Measurements from ENCODE around the gene APOBR.

APOBR gene

GRCh38 chr16:28548306-28548802 lies 53.9 kb downstream of the APOBR start:
- no peak overlapping the region for H3K4me3 ChIP-seq (replicated peaks; ENCODE audit: low read depth, low read length)
- no peak for DNase-seq (ENCODE audit: extremely low read depth, low read depth)
- TF ChIP-seq, protein P1, sequence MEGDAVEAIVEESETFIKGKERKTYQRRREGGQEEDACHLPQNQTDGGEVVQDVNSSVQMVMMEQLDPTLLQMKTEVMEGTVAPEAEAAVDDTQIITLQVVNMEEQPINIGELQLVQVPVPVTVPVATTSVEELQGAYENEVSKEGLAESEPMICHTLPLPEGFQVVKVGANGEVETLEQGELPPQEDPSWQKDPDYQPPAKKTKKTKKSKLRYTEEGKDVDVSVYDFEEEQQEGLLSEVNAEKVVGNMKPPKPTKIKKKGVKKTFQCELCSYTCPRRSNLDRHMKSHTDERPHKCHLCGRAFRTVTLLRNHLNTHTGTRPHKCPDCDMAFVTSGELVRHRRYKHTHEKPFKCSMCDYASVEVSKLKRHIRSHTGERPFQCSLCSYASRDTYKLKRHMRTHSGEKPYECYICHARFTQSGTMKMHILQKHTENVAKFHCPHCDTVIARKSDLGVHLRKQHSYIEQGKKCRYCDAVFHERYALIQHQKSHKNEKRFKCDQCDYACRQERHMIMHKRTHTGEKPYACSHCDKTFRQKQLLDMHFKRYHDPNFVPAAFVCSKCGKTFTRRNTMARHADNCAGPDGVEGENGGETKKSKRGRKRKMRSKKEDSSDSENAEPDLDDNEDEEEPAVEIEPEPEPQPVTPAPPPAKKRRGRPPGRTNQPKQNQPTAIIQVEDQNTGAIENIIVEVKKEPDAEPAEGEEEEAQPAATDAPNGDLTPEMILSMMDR (IDR thresholded peaks at IDR 0.05; ENCODE audit: low read depth, low read length, missing control alignments) = no peak
